Mesenchymal stem cell (in vitro differentiated cells and primary cell): Measurements from ENCODE around the gene NUP107.

Experiments
- DNase-seq: peaks from one replicate; pipeline ENCODE4 v3.0.0-alpha.2; 2013
- H2AFZ ChIP-seq: one replicate; pipeline ENCODE4 v1.6.1; 2013; ENCODE audit warnings: low read depth, mild to moderate bottlenecking, control low read depth, inconsistent platforms, low read length, moderate library complexity
- H2AK5ac ChIP-seq: 2 replicates; pipeline ENCODE4 v1.6.1; 2013; ENCODE audit warnings: low read length, moderate library complexity, mild to moderate bottlenecking, inconsistent platforms; ENCODE audit not compliant: severe bottlenecking
- H2BK120ac ChIP-seq: one replicate; pipeline ENCODE4 v1.6.1; 2013; ENCODE audit warnings: low read depth, mild to moderate bottlenecking, inconsistent platforms, low read length, moderate library complexity
- H2BK12ac ChIP-seq, 2 experiments: one replicate each; pipeline ENCODE4 v1.6.1; 2013; ENCODE audit warnings: inconsistent platforms in 2 of 2, low read length in 2 of 2, mild to moderate bottlenecking in 2 of 2, moderate library complexity in 2 of 2, control low read depth in 1 of 2
- H2BK15ac ChIP-seq: one replicate; pipeline ENCODE4 v1.6.1; 2013; ENCODE audit warnings: mild to moderate bottlenecking, low read depth, inconsistent platforms; ENCODE audit not compliant: poor library complexity, severe bottlenecking
- H2BK5ac ChIP-seq: 2 replicates; pipeline ENCODE4 v1.6.1; 2013; ENCODE audit warnings: low read depth, mild to moderate bottlenecking, low read length, control low read depth, inconsistent platforms; ENCODE audit not compliant: poor library complexity, severe bottlenecking
- H3K14ac ChIP-seq, 2 experiments: one replicate each; pipeline ENCODE4 v1.6.1; 2013; ENCODE audit warnings: inconsistent platforms in 2 of 2, low read length in 2 of 2, control low read depth in 1 of 2, mild to moderate bottlenecking in 1 of 2, moderate library complexity in 1 of 2
- H3K18ac ChIP-seq, 2 experiments: one replicate each; pipeline ENCODE4 v1.6.1; 2013; ENCODE audit warnings: inconsistent platforms in 2 of 2, low read length in 2 of 2, control low read depth in 1 of 2, low read depth in 1 of 2, mild to moderate bottlenecking in 1 of 2
- H3K23ac ChIP-seq, 2 experiments: one replicate each; pipeline ENCODE4 v1.6.1; 2013; ENCODE audit warnings: inconsistent platforms in 2 of 2, low read length in 2 of 2, mild to moderate bottlenecking in 2 of 2, moderate library complexity in 2 of 2, control low read depth in 1 of 2
- H3K27ac ChIP-seq: 2 replicates; pipeline ENCODE4 v1.5.1; 2013; ENCODE audit warnings: mild to moderate bottlenecking, moderate library complexity, low read length, control low read depth, inconsistent platforms; ENCODE audit not compliant: poor library complexity, severe bottlenecking
- H3K27me3 ChIP-seq, 2 experiments: 2 replicates each; pipeline versions ENCODE4 v1.6.1 to v1.7.0; 2013; ENCODE audit warnings: low read length in 2 of 2, mild to moderate bottlenecking in 2 of 2, moderate library complexity in 2 of 2, control low read depth in 1 of 2, inconsistent platforms in 1 of 2; ENCODE audit not compliant: control insufficient read depth in 1 of 2, insufficient read depth in 1 of 2
- H3K36me3 ChIP-seq, 2 experiments: 2 replicates each; pipeline versions ENCODE4 v1.6.1 to v1.7.0; 2013; ENCODE audit warnings: low read length in 2 of 2, control low read depth in 1 of 2, inconsistent platforms in 1 of 2, low read depth in 1 of 2, mild to moderate bottlenecking in 1 of 2; ENCODE audit not compliant: insufficient read depth in 2 of 2, control insufficient read depth in 1 of 2
- H3K4ac ChIP-seq, 2 experiments: one replicate each; pipeline ENCODE4 v1.6.1; 2013; ENCODE audit warnings: inconsistent platforms in 2 of 2, low read length in 2 of 2, mild to moderate bottlenecking in 2 of 2, moderate library complexity in 2 of 2, control low read depth in 1 of 2, low read depth in 1 of 2
- H3K4me1 ChIP-seq: 2 replicates; pipeline ENCODE4 v1.6.1; 2013; ENCODE audit warnings: low read depth, low read length, control low read depth; ENCODE audit not compliant: control insufficient read depth, insufficient read depth
- H3K4me2 ChIP-seq: 2 replicates; pipeline ENCODE4 v1.6.1; 2013; ENCODE audit warnings: low read length, mild to moderate bottlenecking, inconsistent platforms; ENCODE audit not compliant: poor library complexity, severe bottlenecking
- H3K4me3 ChIP-seq, 2 experiments: 2 replicates each; pipeline versions ENCODE4 v1.5.1 to v1.7.0; 2013; ENCODE audit warnings: low read length in 2 of 2, mild to moderate bottlenecking in 2 of 2, control low read depth in 1 of 2, low read depth in 1 of 2; ENCODE audit not compliant: insufficient read depth in 1 of 2
- H3K79me1 ChIP-seq: replicated peaks from 2 replicates; pipeline ENCODE4 v1.6.1; 2013; ENCODE audit warnings: mild to moderate bottlenecking, control low read depth, low read length, inconsistent platforms; ENCODE audit not compliant: poor library complexity, severe bottlenecking
- H3K9ac ChIP-seq: 2 replicates; pipeline ENCODE4 v1.7.0; 2013; ENCODE audit warnings: mild to moderate bottlenecking, low read length, moderate library complexity
- H3K9me3 ChIP-seq: 2 replicates; pipeline ENCODE4 v1.7.0; 2013; ENCODE audit warnings: mild to moderate bottlenecking, low read length; ENCODE audit not compliant: control insufficient read depth
- H4K8ac ChIP-seq: one replicate; pipeline ENCODE4 v1.6.1; 2013; ENCODE audit warnings: inconsistent platforms, mild to moderate bottlenecking, low read length, moderate library complexity
- H4K91ac ChIP-seq: one replicate; pipeline ENCODE4 v1.6.1; 2013; ENCODE audit warnings: mild to moderate bottlenecking, low read length, inconsistent platforms
- WGBS: methylation state at CpG from one replicate; pipeline ENCODE4 v1.1.7; 2013; ENCODE audit warnings: mixed read lengths; 5-methylcytosine and 5-hydroxymethylcytosine counted together

Gene NUP107

GRCh38 chr12:68727776-68728175, 41.0 kb downstream of the NUP107 start:
- Histone ChIP-seq H3K36me3 (peaks cover 21 to 42% of the 10 kb centered on the region in 2 experiments), H3K18ac (no peak overlapping the region), H3K27ac (no peak overlapping the region), H3K9me3 (no peaks in the 10 kb centered on the region), H4K91ac (no peak overlapping the region), H3K4me1 (no peaks in the 10 kb centered on the region), H2AK5ac (no peak overlapping the region), H3K9ac (no peak overlapping the region), H4K8ac (no peak overlapping the region), H2AFZ (no peak overlapping the region), H2BK5ac (no peak overlapping the region), H3K4me3 (no peak overlapping the region), H2BK120ac (no peak overlapping the region), H2BK15ac (no peak overlapping the region), H3K14ac (no peak overlapping the region), H3K23ac (no peak overlapping the region), H3K4me2 (no peak overlapping the region), H3K4ac (no peak overlapping the region), H3K79me1 (no peaks in the 10 kb centered on the region), H2BK12ac (no peak overlapping the region), H3K27me3 (no peaks in the 10 kb centered on the region)
- DNase-seq = no peak
- WGBS = 85% methylated on average over 7 of the region's 7 CpGs

GRCh38 chr12:68733661-68734071, 46.9 kb downstream of the NUP107 start:
- WGBS = 84% methylated on average over 4 of the region's 4 CpGs
- no peak overlapping the region for H2BK15ac ChIP-seq
- H2AFZ ChIP-seq = no peak overlapping the region
- H3K27ac ChIP-seq = no peak overlapping the region
- peaks cover 16 to 51% of the 10 kb centered on the region in 2 experiments for H3K36me3 ChIP-seq
- no peak overlapping the region for H3K4ac ChIP-seq
- H3K9ac ChIP-seq = peak overlapping the region; percentile 22
- no peak overlapping the region for H4K91ac ChIP-seq
- no peak overlapping the region for H3K23ac ChIP-seq
- H3K4me3 ChIP-seq = no peak overlapping the region
- H3K18ac ChIP-seq = no peak overlapping the region
- H3K79me1 ChIP-seq = peaks cover 3% of the 10 kb centered on the region
- H3K27me3 ChIP-seq = no peaks in the 10 kb centered on the region
- H2BK120ac ChIP-seq = no peak overlapping the region
- H3K14ac ChIP-seq = no peak overlapping the region
- DNase-seq = peak; percentile 8
- no peak overlapping the region for H2BK5ac ChIP-seq
- no peaks in the 10 kb centered on the region for H3K9me3 ChIP-seq
- H2AK5ac ChIP-seq = no peak overlapping the region
- no peak overlapping the region for H3K4me2 ChIP-seq
- no peak overlapping the region for H2BK12ac ChIP-seq
- no peaks in the 10 kb centered on the region for H3K4me1 ChIP-seq
- H4K8ac ChIP-seq = no peak overlapping the region

DNA sequence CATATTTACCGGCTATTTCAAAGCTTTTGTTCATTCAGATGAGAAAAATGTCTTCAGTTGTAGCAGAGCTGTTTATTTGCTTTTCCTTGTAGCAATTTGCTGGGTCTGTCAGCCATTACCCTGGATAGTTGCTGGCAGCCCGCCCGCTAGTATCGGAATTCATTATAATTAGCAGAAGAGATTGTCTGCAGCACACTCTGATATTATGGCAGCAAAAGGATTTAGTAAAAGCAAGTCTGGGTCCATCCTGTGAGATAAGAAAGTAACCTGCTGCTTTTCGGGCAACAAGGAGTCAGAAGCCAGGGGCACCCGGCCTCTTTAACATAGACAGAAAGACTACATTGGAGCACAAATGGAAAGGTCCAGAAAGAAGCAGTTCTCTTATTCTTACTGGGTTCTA, 53.1 kb downstream of the NUP107 start:
- H3K4ac ChIP-seq = no peak overlapping the region
- no peak for DNase-seq
- H3K79me1 ChIP-seq = peaks cover 3% of the 10 kb centered on the region
- H3K18ac ChIP-seq = no peak overlapping the region
- no peak overlapping the region for H2AFZ ChIP-seq
- H3K27ac ChIP-seq = no peak overlapping the region
- H3K9me3 ChIP-seq = no peaks in the 10 kb centered on the region
- no peaks in the 10 kb centered on the region for H3K27me3 ChIP-seq
- no peak overlapping the region for H2AK5ac ChIP-seq
- no peak overlapping the region for H2BK12ac ChIP-seq
- no peaks in the 10 kb centered on the region for H3K4me1 ChIP-seq
- 82% methylated on average over 6 of the region's 6 CpGs for WGBS
- H4K91ac ChIP-seq = no peak overlapping the region
- H3K14ac ChIP-seq = no peak overlapping the region
- no peak overlapping the region for H2BK120ac ChIP-seq
- no peak overlapping the region for H2BK15ac ChIP-seq
- H3K23ac ChIP-seq = no peak overlapping the region
- no peak overlapping the region for H3K9ac ChIP-seq
- H4K8ac ChIP-seq = no peak overlapping the region
- H3K4me2 ChIP-seq = no peak overlapping the region
- H3K4me3 ChIP-seq = no peak overlapping the region
- H2BK5ac ChIP-seq = no peak overlapping the region
- peaks cover 6 to 44% of the 10 kb centered on the region in 2 experiments for H3K36me3 ChIP-seq

GRCh38 chr12:68743356-68743755, 56.6 kb downstream of the NUP107 start:
- Histone ChIP-seq H3K27me3 (no peaks in the 10 kb centered on the region), H3K4me2 (no peak overlapping the region), H3K79me1 (peaks cover 6% of the 10 kb centered on the region), H2BK15ac (no peak overlapping the region), H3K9me3 (no peaks in the 10 kb centered on the region), H2BK12ac (no peak overlapping the region), H4K8ac (no peak overlapping the region), H3K23ac (no peak overlapping the region), H2AFZ (no peak overlapping the region), H3K18ac (no peak overlapping the region), H4K91ac (no peak overlapping the region), H3K4me3 (no peak overlapping the region), H3K4ac (no peak overlapping the region), H2BK5ac (no peak overlapping the region), H3K36me3 (peaks cover 0 to 20% of the 10 kb centered on the region in 2 experiments), H2BK120ac (no peak overlapping the region), H3K27ac (no peak overlapping the region), H3K9ac (no peak overlapping the region), H2AK5ac (no peak overlapping the region), H3K14ac (no peak overlapping the region), H3K4me1 (peaks cover 2% of the 10 kb centered on the region)
- 94% methylated on average over 2 of the region's 2 CpGs for WGBS
- DNase-seq = no peak
